Body of pancreas (tissue), 4 donors: ENCODE data around the gene ALDH3B2.

Experiments used
- POLR2A ChIP-seq, 3 donors: fragments of 450-650 bp; IDR thresholded peaks; one replicate each; pipeline ENCODE4 v1.6.1; 2016; ENCODE audit warnings: antibody characterized with exemption in 3 of 3, mild to moderate bottlenecking in 2 of 3
- TF ChIP-seq, protein P1 (sequence below), 7 experiments: fragments of 450-650 bp in 4 of 7; fragments of 200-600 bp in 3 of 7; sonication (generic) in 3 of 7; IDR thresholded peaks; one replicate each; pipeline ENCODE4 v1.5.1; 2016 to 2019; ENCODE audit warnings: antibody characterized with exemption in 7 of 7

DNA sequence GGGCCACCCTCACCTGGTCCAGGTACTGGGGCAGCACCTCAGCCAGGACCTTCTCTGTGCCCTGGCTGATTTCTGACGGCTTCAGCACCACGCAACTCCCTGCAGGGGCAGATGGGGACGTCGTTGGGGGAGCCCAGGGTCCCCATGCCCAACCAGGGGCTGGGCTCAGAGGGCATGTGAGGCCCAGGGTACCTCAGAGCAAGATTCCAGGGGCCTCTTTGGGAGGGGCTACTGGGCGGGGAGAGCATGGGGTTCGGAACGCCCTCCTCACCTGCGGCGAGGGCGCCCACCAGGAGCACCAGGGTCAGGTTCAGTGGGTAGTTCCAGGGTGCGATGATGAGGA lies 8.1 kb downstream of the ALDH3B2 start:
- TF ChIP-seq POLR2A (IDR thresholded peaks at IDR 0.05): no peak
- TF ChIP-seq, protein P1, sequence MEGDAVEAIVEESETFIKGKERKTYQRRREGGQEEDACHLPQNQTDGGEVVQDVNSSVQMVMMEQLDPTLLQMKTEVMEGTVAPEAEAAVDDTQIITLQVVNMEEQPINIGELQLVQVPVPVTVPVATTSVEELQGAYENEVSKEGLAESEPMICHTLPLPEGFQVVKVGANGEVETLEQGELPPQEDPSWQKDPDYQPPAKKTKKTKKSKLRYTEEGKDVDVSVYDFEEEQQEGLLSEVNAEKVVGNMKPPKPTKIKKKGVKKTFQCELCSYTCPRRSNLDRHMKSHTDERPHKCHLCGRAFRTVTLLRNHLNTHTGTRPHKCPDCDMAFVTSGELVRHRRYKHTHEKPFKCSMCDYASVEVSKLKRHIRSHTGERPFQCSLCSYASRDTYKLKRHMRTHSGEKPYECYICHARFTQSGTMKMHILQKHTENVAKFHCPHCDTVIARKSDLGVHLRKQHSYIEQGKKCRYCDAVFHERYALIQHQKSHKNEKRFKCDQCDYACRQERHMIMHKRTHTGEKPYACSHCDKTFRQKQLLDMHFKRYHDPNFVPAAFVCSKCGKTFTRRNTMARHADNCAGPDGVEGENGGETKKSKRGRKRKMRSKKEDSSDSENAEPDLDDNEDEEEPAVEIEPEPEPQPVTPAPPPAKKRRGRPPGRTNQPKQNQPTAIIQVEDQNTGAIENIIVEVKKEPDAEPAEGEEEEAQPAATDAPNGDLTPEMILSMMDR (IDR thresholded peaks at IDR 0.05): no peak
